ENCODE data around the gene THBS3. TPM values are rescaled to one million over a fixed set of nuclear protein-coding genes. Genes with fewer than 3 reads are reported as not detected.

The THBS3 gene
- total RNA-seq, 2 experiments from 2014 or later, result 11.1 to 28.7 TPM

- Histone ChIP-seq H3K9me3 (ENCODE audit: low read length) (no peaks in the 10 kb centered on the region), H3K4me1 (ENCODE audit: insufficient read depth, low read length, poor library complexity, severe bottlenecking) (peaks cover 15% of the 10 kb centered on the region), H3K36me3 (ENCODE audit: insufficient read depth, low read length) (no peaks in the 10 kb centered on the region), H3K27ac (ENCODE audit: low read depth, low read length, poor library complexity, severe bottlenecking) (no peak overlapping the region), H2AFZ (ENCODE audit: low read length) (no peak overlapping the region), H3K4me3 (ENCODE audit: low read depth, low read length, poor library complexity, severe bottlenecking) (no peak overlapping the region), H3K79me2 (ENCODE audit: insufficient read depth, low read depth, low read length) (no peaks in the 10 kb centered on the region), H3K9me2 (ENCODE audit: insufficient read depth, low read length) (no peaks in the 10 kb centered on the region), H3K4me2 (ENCODE audit: low read length) (no peak overlapping the region), H4K20me1 (ENCODE audit: insufficient read depth, low read length) (no peaks in the 10 kb centered on the region)
- ChIA-PET CTCF (ENCODE audit: unreplicated experiment) (no interaction called here), POLR2A (no interaction called here)
- no peak for DNase-seq (ENCODE audit: low spot score)
- TF ChIP-seq CTCF (conservative IDR thresholded peaks at IDR 0.05; ENCODE audit: low read length) (no peak), EZH2phosphoT487 (IDR thresholded peaks at IDR 0.05; ENCODE audit: borderline replicate concordance, low read depth, low read length) (no peak)
- BruUV-seq (replicated peaks), result no TSS peak
- intact Hi-C loops (cut with micrococcal nuclease; ENCODE audit: unreplicated experiment), result no loop called here
These were observed 10.6 kb downstream of the THBS3 start for GRCh38 chr1:155196893-155197638.

GRCh38 chr1:155196103-155196892 lies 11.4 kb downstream of the THBS3 start:
- intact Hi-C loops (cut with micrococcal nuclease; ENCODE audit: unreplicated experiment), result no loop called here
- Histone ChIP-seq H3K36me3 (ENCODE audit: insufficient read depth, low read length) (no peaks in the 10 kb centered on the region), H3K4me3 (ENCODE audit: low read depth, low read length, poor library complexity, severe bottlenecking) (no peak overlapping the region), H3K79me2 (ENCODE audit: insufficient read depth, low read depth, low read length) (no peaks in the 10 kb centered on the region), H3K4me1 (ENCODE audit: insufficient read depth, low read length, poor library complexity, severe bottlenecking) (peaks cover 15% of the 10 kb centered on the region), H3K9me2 (ENCODE audit: insufficient read depth, low read length) (no peaks in the 10 kb centered on the region), H3K4me2 (ENCODE audit: low read length) (no peak overlapping the region), H4K20me1 (ENCODE audit: insufficient read depth, low read length) (no peaks in the 10 kb centered on the region), H3K27ac (ENCODE audit: low read depth, low read length, poor library complexity, severe bottlenecking) (no peak overlapping the region), H3K9me3 (ENCODE audit: low read length) (no peaks in the 10 kb centered on the region), H2AFZ (ENCODE audit: low read length) (no peak overlapping the region)
- DNase-seq (ENCODE audit: low spot score), result no peak
- CTCF ChIA-PET (ENCODE audit: unreplicated experiment), result no interaction called here
- POLR2A ChIA-PET, result no interaction called here
- BruUV-seq (replicated peaks), result no TSS peak
- TF ChIP-seq EZH2phosphoT487 (IDR thresholded peaks at IDR 0.05; ENCODE audit: borderline replicate concordance, low read depth, low read length) (no peak), CTCF (conservative IDR thresholded peaks at IDR 0.05; ENCODE audit: low read length) (no peak)
